ENCODE measurements around the gene MAB21L3.

Gene MAB21L3

GRCh38 chr1:116164150-116164549 is 53.0 kb downstream of the MAB21L3 start:
- FAIRE-seq = no peak
- no peak for DNase-seq (ENCODE audit: low spot score)

GRCh38 chr1:116164604-116165368 is 53.6 kb downstream of the MAB21L3 start:
- FAIRE-seq = no peak
- no peak for DNase-seq (ENCODE audit: low spot score)

GRCh38 chr1:116165572-116165971 is 54.4 kb downstream of the MAB21L3 start:
- DNase-seq (ENCODE audit: low spot score) (no peak), FAIRE-seq (no peak)

GRCh38 chr1:116166011-116166571 is 54.9 kb downstream of the MAB21L3 start:
- FAIRE-seq = no peak
- no peak for DNase-seq (ENCODE audit: low spot score)

GRCh38 chr1:116166655-116167054 is 55.5 kb downstream of the MAB21L3 start:
- no peak for FAIRE-seq
- DNase-seq (ENCODE audit: low spot score) = no peak

- FAIRE-seq (no peak), DNase-seq (ENCODE audit: low spot score) (peak; percentile 53)
Observed at GRCh38 chr1:116167625-116168276, 56.6 kb downstream of the MAB21L3 start.

- FAIRE-seq (no peak), DNase-seq (ENCODE audit: low spot score) (peak; percentile 94)
Observed at GRCh38 chr1:116168277-116169032, 57.3 kb downstream of the MAB21L3 start.

- DNase-seq (ENCODE audit: low spot score) (no peak), FAIRE-seq (no peak)
Observed at GRCh38 chr1:116169898-116170297, 58.7 kb downstream of the MAB21L3 start.

- FAIRE-seq (no peak), DNase-seq (ENCODE audit: low spot score) (no peak)
Observed at GRCh38 chr1:116170721-116171589, 59.8 kb downstream of the MAB21L3 start.

- FAIRE-seq (no peak), DNase-seq (ENCODE audit: low spot score) (no peak)
Observed at GRCh38 chr1:116172666-116173065, 61.5 kb downstream of the MAB21L3 start.

GRCh38 chr1:116175611-116176010 is 64.4 kb downstream of the MAB21L3 start:
- no peak for FAIRE-seq
- DNase-seq (ENCODE audit: low spot score) = no peak

GRCh38 chr1:116176306-116176789 is 65.1 kb downstream of the MAB21L3 start:
- no peak for DNase-seq (ENCODE audit: low spot score)
- no peak for FAIRE-seq

GRCh38 chr1:116177861-116178260 is 66.7 kb downstream of the MAB21L3 start:
- no peak for FAIRE-seq
- DNase-seq (ENCODE audit: low spot score) = no peak

GRCh38 chr1:116178837-116179236 is 67.6 kb downstream of the MAB21L3 start:
- no peak for FAIRE-seq
- DNase-seq (ENCODE audit: low spot score) = no peak

GRCh38 chr1:116179419-116179818 is 68.2 kb downstream of the MAB21L3 start:
- DNase-seq (ENCODE audit: low spot score) = no peak
- no peak for FAIRE-seq

GRCh38 chr1:116179964-116180363 is 68.8 kb downstream of the MAB21L3 start:
- DNase-seq (ENCODE audit: low spot score) (no peak), FAIRE-seq (peak; percentile 81)

- FAIRE-seq = peak; percentile 35
- no peak for DNase-seq (ENCODE audit: low spot score)
Observed at GRCh38 chr1:116182019-116182714, 71.0 kb downstream of the MAB21L3 start.

Measured in urothelium cell line (cell line).